HEK293 (cell line): Measurements from ENCODE around the gene TINCR.

Experiments
- BCL11A ChIP-seq: fragments of 450-650 bp; formaldehyde crosslinking; IDR thresholded peaks from 2 replicates; pipeline ENCODE4 v1.5.1; 2016; ENCODE audit warnings: low read depth, missing biosample characterization, missing genetic modification characterization
- CTCF ChIP-seq: fragments of 450-650 bp; formaldehyde crosslinking; IDR thresholded peaks from 2 replicates; pipeline ENCODE4 v1.5.1; 2016; ENCODE audit warnings: missing biosample characterization, missing genetic modification characterization
- MEIS1 ChIP-seq: sonication (generic); formaldehyde crosslinking; IDR thresholded peaks from 2 replicates; pipeline ENCODE4 v1.8.1; 2022; ENCODE audit warnings: missing genetic modification reagents, mild to moderate bottlenecking, borderline replicate concordance
- PRDM4 ChIP-seq: fragments of 450-650 bp; formaldehyde crosslinking; IDR thresholded peaks from 2 replicates; pipeline ENCODE4 v1.5.1; 2017; ENCODE audit warnings: missing biosample characterization, missing genetic modification characterization
- SP2 ChIP-seq: fragments of 450-650 bp; formaldehyde crosslinking; IDR thresholded peaks from 2 replicates; pipeline ENCODE4 v1.5.1; 2016; ENCODE audit warnings: missing biosample characterization, missing genetic modification characterization
- ZBTB1 ChIP-seq: fragments of 450-650 bp; formaldehyde crosslinking; IDR thresholded peaks from 2 replicates; pipeline ENCODE4 v1.5.1; 2016; ENCODE audit warnings: missing biosample characterization, missing genetic modification characterization
- ZNF274 ChIP-seq, 2 experiments: fragments of 200-500 bp in 1 of 2; fragments of 450-650 bp in 1 of 2; sonication (Bioruptor generic) in 1 of 2; formaldehyde crosslinking in 1 of 2; IDR thresholded peaks; 2 replicates each; pipeline versions ENCODE4 v1.5.1 to v1.6.1; 2014 to 2016; ENCODE audit warnings: borderline replicate concordance in 1 of 2, inconsistent platforms in 1 of 2, low read length in 1 of 2, missing biosample characterization in 1 of 2, missing genetic modification characterization in 1 of 2
- ZNF366 ChIP-seq: fragments of 450-650 bp; formaldehyde crosslinking; conservative IDR thresholded peaks from 2 replicates; pipeline ENCODE4 v1.5.1; 2016; ENCODE audit warnings: missing biosample characterization, missing genetic modification characterization
- ZNF585B ChIP-seq: fragments of 450-650 bp; formaldehyde crosslinking; IDR thresholded peaks from 2 replicates; pipeline ENCODE4 v1.5.1; 2016; ENCODE audit warnings: missing biosample characterization, missing genetic modification characterization
- ZNF626 ChIP-seq: fragments of 450-650 bp; sonication (Bioruptor Pico); formaldehyde crosslinking; IDR thresholded peaks from 2 replicates; pipeline ENCODE4 v1.5.1; 2018; ENCODE audit warnings: missing biosample characterization, missing genetic modification characterization, inconsistent platforms
- ZNF776 ChIP-seq: fragments of 450-650 bp; formaldehyde crosslinking; IDR thresholded peaks from 2 replicates; pipeline ENCODE4 v1.5.0; 2017; ENCODE audit warnings: missing biosample characterization, missing genetic modification characterization, borderline replicate concordance
- TF ChIP-seq, protein P1 (sequence below): fragments of 450-650 bp; formaldehyde crosslinking; IDR thresholded peaks from 2 replicates; pipeline ENCODE4 v1.5.1; 2016; ENCODE audit warnings: missing biosample characterization, missing genetic modification characterization
- TF ChIP-seq, protein P2 (sequence below): fragments of 450-650 bp; formaldehyde crosslinking; IDR thresholded peaks from 2 replicates; pipeline ENCODE4 v1.5.1; 2016; ENCODE audit warnings: missing biosample characterization, missing genetic modification characterization
- TF ChIP-seq, protein P3 (sequence below): fragments of 450-650 bp; formaldehyde crosslinking; IDR thresholded peaks from 2 replicates; pipeline ENCODE4 v1.5.1; 2017; ENCODE audit warnings: missing biosample characterization, missing genetic modification characterization

DNA sequence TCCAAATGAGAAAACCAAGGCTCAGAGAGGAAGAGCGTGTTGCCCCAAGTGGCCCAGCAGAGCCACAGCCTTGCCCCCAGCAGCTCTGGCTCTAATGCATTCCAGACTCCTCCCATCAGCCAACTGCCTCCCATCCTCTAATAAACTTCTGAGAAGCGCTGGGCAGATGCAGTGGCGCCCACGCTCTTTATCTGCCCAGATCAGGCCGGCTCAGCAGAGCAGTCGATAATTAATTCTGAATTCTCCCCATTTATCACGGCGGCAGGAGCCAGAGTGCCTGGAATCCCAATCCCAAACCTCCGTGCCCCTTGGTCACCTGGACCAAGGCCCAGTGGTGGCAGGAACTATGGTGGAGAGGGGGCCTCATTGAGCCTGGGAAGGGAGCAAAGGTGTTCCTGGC lies 13.9 kb downstream of the TINCR start:
- TF ChIP-seq BCL11A (tag by site-specific recombination) (no peak), ZNF776 (tag by site-specific recombination) (no peak), PRDM4 (tag by site-specific recombination) (no peak), MEIS1 (CRISPR knock-in tag) (no peak), CTCF (tag by site-specific recombination) (no peak), ZNF274 (IDR thresholded peaks at IDR 0.05; ENCODE audit: low read length) (no peak), ZNF274 (tag by site-specific recombination; IDR thresholded peaks at IDR 0.05; ENCODE audit: borderline replicate concordance) (no peak), ZNF366 (tag by site-specific recombination) (no peak), ZNF626 (no peak), SP2 (tag by site-specific recombination) (no peak), ZBTB1 (tag by site-specific recombination) (no peak), ZNF585B (no peak)
- TF ChIP-seq, protein P1, sequence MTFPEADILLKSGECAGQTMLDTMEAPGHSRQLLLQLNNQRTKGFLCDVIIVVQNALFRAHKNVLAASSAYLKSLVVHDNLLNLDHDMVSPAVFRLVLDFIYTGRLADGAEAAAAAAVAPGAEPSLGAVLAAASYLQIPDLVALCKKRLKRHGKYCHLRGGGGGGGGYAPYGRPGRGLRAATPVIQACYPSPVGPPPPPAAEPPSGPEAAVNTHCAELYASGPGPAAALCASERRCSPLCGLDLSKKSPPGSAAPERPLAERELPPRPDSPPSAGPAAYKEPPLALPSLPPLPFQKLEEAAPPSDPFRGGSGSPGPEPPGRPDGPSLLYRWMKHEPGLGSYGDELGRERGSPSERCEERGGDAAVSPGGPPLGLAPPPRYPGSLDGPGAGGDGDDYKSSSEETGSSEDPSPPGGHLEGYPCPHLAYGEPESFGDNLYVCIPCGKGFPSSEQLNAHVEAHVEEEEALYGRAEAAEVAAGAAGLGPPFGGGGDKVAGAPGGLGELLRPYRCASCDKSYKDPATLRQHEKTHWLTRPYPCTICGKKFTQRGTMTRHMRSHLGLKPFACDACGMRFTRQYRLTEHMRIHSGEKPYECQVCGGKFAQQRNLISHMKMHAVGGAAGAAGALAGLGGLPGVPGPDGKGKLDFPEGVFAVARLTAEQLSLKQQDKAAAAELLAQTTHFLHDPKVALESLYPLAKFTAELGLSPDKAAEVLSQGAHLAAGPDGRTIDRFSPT = no peak
- TF ChIP-seq, protein P2, sequence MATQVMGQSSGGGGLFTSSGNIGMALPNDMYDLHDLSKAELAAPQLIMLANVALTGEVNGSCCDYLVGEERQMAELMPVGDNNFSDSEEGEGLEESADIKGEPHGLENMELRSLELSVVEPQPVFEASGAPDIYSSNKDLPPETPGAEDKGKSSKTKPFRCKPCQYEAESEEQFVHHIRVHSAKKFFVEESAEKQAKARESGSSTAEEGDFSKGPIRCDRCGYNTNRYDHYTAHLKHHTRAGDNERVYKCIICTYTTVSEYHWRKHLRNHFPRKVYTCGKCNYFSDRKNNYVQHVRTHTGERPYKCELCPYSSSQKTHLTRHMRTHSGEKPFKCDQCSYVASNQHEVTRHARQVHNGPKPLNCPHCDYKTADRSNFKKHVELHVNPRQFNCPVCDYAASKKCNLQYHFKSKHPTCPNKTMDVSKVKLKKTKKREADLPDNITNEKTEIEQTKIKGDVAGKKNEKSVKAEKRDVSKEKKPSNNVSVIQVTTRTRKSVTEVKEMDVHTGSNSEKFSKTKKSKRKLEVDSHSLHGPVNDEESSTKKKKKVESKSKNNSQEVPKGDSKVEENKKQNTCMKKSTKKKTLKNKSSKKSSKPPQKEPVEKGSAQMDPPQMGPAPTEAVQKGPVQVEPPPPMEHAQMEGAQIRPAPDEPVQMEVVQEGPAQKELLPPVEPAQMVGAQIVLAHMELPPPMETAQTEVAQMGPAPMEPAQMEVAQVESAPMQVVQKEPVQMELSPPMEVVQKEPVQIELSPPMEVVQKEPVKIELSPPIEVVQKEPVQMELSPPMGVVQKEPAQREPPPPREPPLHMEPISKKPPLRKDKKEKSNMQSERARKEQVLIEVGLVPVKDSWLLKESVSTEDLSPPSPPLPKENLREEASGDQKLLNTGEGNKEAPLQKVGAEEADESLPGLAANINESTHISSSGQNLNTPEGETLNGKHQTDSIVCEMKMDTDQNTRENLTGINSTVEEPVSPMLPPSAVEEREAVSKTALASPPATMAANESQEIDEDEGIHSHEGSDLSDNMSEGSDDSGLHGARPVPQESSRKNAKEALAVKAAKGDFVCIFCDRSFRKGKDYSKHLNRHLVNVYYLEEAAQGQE (tag by site-specific recombination) = no peak
- TF ChIP-seq, protein P3, sequence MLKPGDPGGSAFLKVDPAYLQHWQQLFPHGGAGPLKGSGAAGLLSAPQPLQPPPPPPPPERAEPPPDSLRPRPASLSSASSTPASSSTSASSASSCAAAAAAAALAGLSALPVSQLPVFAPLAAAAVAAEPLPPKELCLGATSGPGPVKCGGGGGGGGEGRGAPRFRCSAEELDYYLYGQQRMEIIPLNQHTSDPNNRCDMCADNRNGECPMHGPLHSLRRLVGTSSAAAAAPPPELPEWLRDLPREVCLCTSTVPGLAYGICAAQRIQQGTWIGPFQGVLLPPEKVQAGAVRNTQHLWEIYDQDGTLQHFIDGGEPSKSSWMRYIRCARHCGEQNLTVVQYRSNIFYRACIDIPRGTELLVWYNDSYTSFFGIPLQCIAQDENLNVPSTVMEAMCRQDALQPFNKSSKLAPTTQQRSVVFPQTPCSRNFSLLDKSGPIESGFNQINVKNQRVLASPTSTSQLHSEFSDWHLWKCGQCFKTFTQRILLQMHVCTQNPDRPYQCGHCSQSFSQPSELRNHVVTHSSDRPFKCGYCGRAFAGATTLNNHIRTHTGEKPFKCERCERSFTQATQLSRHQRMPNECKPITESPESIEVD (tag by site-specific recombination) = no peak
